Body of pancreas (tissue), 4 donors: ENCODE results near the gene OPRD1. TPM values are rescaled to one million over a fixed set of nuclear protein-coding genes. Genes with fewer than 3 reads are reported as not detected.

Experiments
- ATAC-seq: fragments of 150-250 bp; one replicate; pipeline ENCODE4 v1.9.1; 2016
- DNase-seq, 4 donors: peaks; one replicate each; pipeline ENCODE4 v3.0.0-alpha.2; 2019
- H3K27ac ChIP-seq, 4 donors: fragments of 200-600 bp; sonication (generic); 1 replicate in 3 of 4; 2 replicates in 1 of 4; pipeline versions ENCODE4 v1.5.1 to v1.6.1; 2016 to 2019; ENCODE audit warnings: mild to moderate bottlenecking in 1 of 4, mixed read lengths in 1 of 4, moderate library complexity in 1 of 4
- H3K27me3 ChIP-seq, 2 donors: fragments of 200-600 bp; sonication (generic); one replicate each; pipeline ENCODE4 v1.6.0; 2016; ENCODE audit warnings: mild to moderate bottlenecking in 1 of 2
- H3K36me3 ChIP-seq, 2 donors: fragments of 200-600 bp; sonication (generic); replicated peaks in 1 of 2; 2 replicates each; pipeline ENCODE4 v1.5.1; 2016; ENCODE audit warnings: low read depth in 2 of 2; ENCODE audit not compliant: insufficient read depth in 1 of 2
- H3K4me1 ChIP-seq: fragments of 200-600 bp; sonication (generic); one replicate; pipeline ENCODE4 v1.6.0; 2016
- H3K4me3 ChIP-seq, 2 donors: fragments of 200-600 bp; sonication (generic); 1 replicate in 1 of 2; 2 replicates in 1 of 2; pipeline ENCODE4 v1.5.1; 2016 to 2019
- H3K9me3 ChIP-seq, 3 donors: fragments of 200-600 bp; sonication (generic); 1 replicate in 2 of 3; 2 replicates in 1 of 3; pipeline ENCODE4 v1.5.1; 2016
- CTCF ChIP-seq, 7 experiments: fragments of 450-650 bp in 4 of 7; fragments of 200-600 bp in 3 of 7; sonication (generic) in 3 of 7; IDR thresholded peaks; one replicate each; pipeline ENCODE4 v1.5.1; 2016 to 2019; ENCODE audit warnings: antibody characterized with exemption in 7 of 7
- POLR2A ChIP-seq, 3 donors: fragments of 450-650 bp; IDR thresholded peaks; one replicate each; pipeline ENCODE4 v1.6.1; 2016; ENCODE audit warnings: antibody characterized with exemption in 3 of 3, mild to moderate bottlenecking in 2 of 3
- WGBS, 2 donors: methylation state at CpG; one replicate each; pipeline ENCODE4 v1.1.5; 2017; 5-methylcytosine and 5-hydroxymethylcytosine counted together
- intact Hi-C: fragments of 100-400 bp; cut with DNase I; formaldehyde crosslinking; loops from one replicate; pipeline ENCODE4 v1.15.1; 2023
- total RNA-seq, 2 donors: library from RNA; depleted of rRNA; stranded (reverse); fragments of >200 nt; gene quantifications; one replicate each; pipeline ENCODE4 v1.1.0, GENCODE V29; 2016

The OPRD1 gene
- total RNA-seq, 2 donors from 2014 or later = 0.66 TPM; not detected in 1

- intact Hi-C loops = no loop called here
These were observed 4.0 kb upstream of the OPRD1 start for GRCh38 chr1:28807986-28808385.

GRCh38 chr1:28811369-28811765 is 603 bp upstream of the OPRD1 start:
- no peak for ATAC-seq
- WGBS, 2 donors = 49 to 51% methylated on average over 9 of the region's 9 CpGs
- TF ChIP-seq CTCF (IDR thresholded peaks at IDR 0.05) (no peak), POLR2A (IDR thresholded peaks at IDR 0.05) (no peak)
- DNase-seq = no peak
- Histone ChIP-seq H3K27ac (no peak overlapping the region), H3K4me3 (no peak overlapping the region), H3K4me1 (no peaks in the 10 kb centered on the region), H3K36me3 (no peaks in the 10 kb centered on the region), H3K27me3 (no peaks in the 10 kb centered on the region), H3K9me3 (no peaks in the 10 kb centered on the region)
- intact Hi-C loops = no loop called here

More at GRCh38 chr1:28807986-28808385, 4.0 kb upstream of the OPRD1 start:
- DNase-seq = no peak
- WGBS, 2 donors = 73 to 86% methylated on average over 4 of the region's 4 CpGs
- no peak overlapping the region for H3K27ac ChIP-seq
- H3K36me3 ChIP-seq = no peaks in the 10 kb centered on the region
- no peaks in the 10 kb centered on the region for H3K9me3 ChIP-seq
- TF ChIP-seq POLR2A (IDR thresholded peaks at IDR 0.05) (no peak), CTCF (IDR thresholded peaks at IDR 0.05) (no peak)
- H3K27me3 ChIP-seq = no peaks in the 10 kb centered on the region
- H3K4me1 ChIP-seq = no peaks in the 10 kb centered on the region
- ATAC-seq = no peak
- no peak overlapping the region for H3K4me3 ChIP-seq

GRCh38 chr1:28812669-28813468 is 899 bp downstream of the OPRD1 start:
- Histone ChIP-seq H3K27ac (no peak overlapping the region), H3K9me3 (no peaks in the 10 kb centered on the region), H3K27me3 (no peaks in the 10 kb centered on the region), H3K36me3 (no peaks in the 10 kb centered on the region), H3K4me1 (no peaks in the 10 kb centered on the region), H3K4me3 (no peak overlapping the region)
- DNase-seq (no peak), ATAC-seq (no peak)
- intact Hi-C loops = no loop called here
- no peak for TF ChIP-seq POLR2A (IDR thresholded peaks at IDR 0.05)
- no peak for TF ChIP-seq CTCF (IDR thresholded peaks at IDR 0.05)
- WGBS, 2 donors = 12 to 15% methylated on average over 16 to 34 of the region's 34 CpGs

GRCh38 chr1:28813931-28814465 is 2.0 kb downstream of the OPRD1 start:
- TF ChIP-seq CTCF (IDR thresholded peaks at IDR 0.05) (no peak), POLR2A (IDR thresholded peaks at IDR 0.05) (no peak)
- H3K27me3 ChIP-seq = no peaks in the 10 kb centered on the region
- ATAC-seq (no peak), DNase-seq (no peak)
- WGBS, 2 donors = 65 to 68% methylated on average over 15 of the region's 15 CpGs
- H3K9me3 ChIP-seq = no peaks in the 10 kb centered on the region
- H3K27ac ChIP-seq = no peak overlapping the region
- no peak overlapping the region for H3K4me3 ChIP-seq
- H3K4me1 ChIP-seq = no peaks in the 10 kb centered on the region
- no peaks in the 10 kb centered on the region for H3K36me3 ChIP-seq
- intact Hi-C loops = no loop called here
